Chondrocyte (in vitro differentiated cells): ENCODE measurements around the gene NACC2. TPM values are rescaled to one million over a fixed set of nuclear protein-coding genes. Genes with fewer than 3 reads are reported as not detected.

Experiments used
- DNase-seq: peaks from one replicate; pipeline ENCODE4 v3.0.0; 2021; ENCODE audit warnings: mixed read lengths, low spot score
- H3K27ac Mint-ChIP-seq: one replicate; pipeline ENCODE4 v1.8.0; 2021; ENCODE audit warnings: mild to moderate bottlenecking, moderate library complexity, mixed read lengths; ENCODE audit not compliant: unreplicated experiment
- H3K27me3 Mint-ChIP-seq: 2 replicates; pipeline ENCODE4 v1.8.0; 2021; ENCODE audit warnings: low read depth, mixed read lengths
- H3K36me3 Mint-ChIP-seq: 2 replicates; pipeline ENCODE4 v1.8.0; 2021; ENCODE audit warnings: low read depth, mixed read lengths
- H3K4me1 Mint-ChIP-seq: 2 replicates; pipeline ENCODE4 v1.8.0; 2021; ENCODE audit warnings: low read depth, mild to moderate bottlenecking, mixed read lengths
- H3K4me3 Mint-ChIP-seq: one replicate; pipeline ENCODE4 v1.8.0; 2021; ENCODE audit warnings: mild to moderate bottlenecking, moderate library complexity, mixed read lengths; ENCODE audit not compliant: unreplicated experiment
- H3K9me3 Mint-ChIP-seq: 2 replicates; pipeline ENCODE4 v1.8.0; 2021; ENCODE audit warnings: low read depth, mixed read lengths
- CTCF ChIP-seq: fragments of 200-600 bp; sonication (generic); IDR thresholded peaks from 2 replicates; pipeline ENCODE4 v1.5.0; 2021; ENCODE audit warnings: antibody characterized with exemption, mild to moderate bottlenecking, moderate library complexity
- total RNA-seq: library from RNA; stranded (reverse); gene quantifications from 3 replicates; pipeline ENCODE4 v1.2.1, GENCODE V29; 2021

Gene NACC2
- total RNA-seq, 1 donor from 2014 or later, result 51.0 TPM

GRCh38 chr9:136050266-136050700 is 44.8 kb downstream of the NACC2 start:
- TF ChIP-seq CTCF, result no peak
- Mint-ChIP-seq H3K4me1 (peaks cover 39% of the 10 kb centered on the region), H3K27me3 (no peaks in the 10 kb centered on the region), H3K27ac (no peak overlapping the region), H3K36me3 (no peaks in the 10 kb centered on the region), H3K9me3 (no peaks in the 10 kb centered on the region), H3K4me3 (no peak overlapping the region)
- no peak for DNase-seq

- Mint-ChIP-seq H3K27me3 (no peaks in the 10 kb centered on the region), H3K36me3 (no peaks in the 10 kb centered on the region), H3K27ac (no peak overlapping the region), H3K9me3 (no peaks in the 10 kb centered on the region), H3K4me3 (no peak overlapping the region), H3K4me1 (peaks cover 33% of the 10 kb centered on the region)
- no peak for TF ChIP-seq CTCF
- DNase-seq, result peak; percentile 94
Measured at GRCh38 chr9:136049491-136050265, 45.4 kb downstream of the NACC2 start.

GRCh38 chr9:136048560-136049411 is 46.3 kb downstream of the NACC2 start:
- Mint-ChIP-seq H3K27me3 (no peaks in the 10 kb centered on the region), H3K4me1 (peaks cover 26% of the 10 kb centered on the region), H3K9me3 (no peaks in the 10 kb centered on the region), H3K27ac (no peak overlapping the region), H3K4me3 (no peak overlapping the region), H3K36me3 (peaks cover 1% of the 10 kb centered on the region)
- DNase-seq, result peak; percentile 92
- TF ChIP-seq CTCF, result no peak

- no peak for TF ChIP-seq CTCF
- Mint-ChIP-seq H3K36me3 (peaks cover 1% of the 10 kb centered on the region), H3K27ac (no peak overlapping the region), H3K4me1 (peaks cover 17% of the 10 kb centered on the region), H3K4me3 (no peak overlapping the region), H3K27me3 (no peaks in the 10 kb centered on the region), H3K9me3 (no peaks in the 10 kb centered on the region)
- DNase-seq, result no peak
Measured at GRCh38 chr9:136047775-136048559, 47.1 kb downstream of the NACC2 start.
